ENCODE results near the gene SLC4A8. TPM values are rescaled to one million over a fixed set of nuclear protein-coding genes. Genes with fewer than 3 reads are reported as not detected.
"Not testable (repeated sequence)": the region's sequence is repeated elsewhere in the genome, so short reads cannot be mapped to it uniquely, and the experiment has no call there.

The SLC4A8 gene
- total RNA-seq, 2 donors from 2014 or later, result 0.28 to 1.1 TPM

DNA sequence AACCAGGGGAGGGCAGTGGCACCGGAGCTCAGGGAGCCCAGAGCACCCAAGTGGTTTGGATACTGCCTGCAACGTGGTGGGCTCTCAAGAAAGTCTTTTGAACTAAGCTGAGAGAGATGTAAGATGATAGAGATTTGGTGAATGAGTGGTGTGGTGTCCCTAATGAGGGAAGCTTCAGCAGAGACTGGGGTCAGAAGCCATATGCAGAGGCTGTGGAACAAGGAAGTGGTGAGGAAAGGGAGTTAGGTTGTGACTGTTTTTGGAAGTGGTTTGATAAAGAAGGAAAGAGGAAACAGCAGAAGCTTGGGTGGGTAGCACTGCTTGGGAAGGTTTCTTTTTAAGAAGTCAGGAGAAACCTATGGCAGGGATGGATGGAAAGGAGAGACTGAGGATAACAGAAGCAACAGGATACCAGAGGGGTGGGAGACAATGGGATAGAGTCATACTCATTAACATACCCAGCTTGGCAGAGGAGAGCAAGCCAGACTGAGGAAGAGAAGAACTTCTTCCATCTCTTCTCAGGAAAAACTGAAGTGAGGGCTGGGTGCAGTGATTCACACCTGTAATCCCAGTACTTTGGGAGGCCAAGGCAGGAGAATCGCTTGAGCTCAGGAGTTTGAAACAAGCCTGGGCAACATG, 24.1 kb downstream of the SLC4A8 start:
- Histone ChIP-seq H3K27me3 (no peaks in the 10 kb centered on the region), H3K4me3 (no peak overlapping the region), H3K4me1 (no peaks in the 10 kb centered on the region), H3K9me3 (no peaks in the 10 kb centered on the region), H3K36me3 (no peaks in the 10 kb centered on the region), H3K27ac (no peak overlapping the region)
- no peak for DNase-seq (ENCODE audit: low spot score)
- TF ChIP-seq, protein P1, sequence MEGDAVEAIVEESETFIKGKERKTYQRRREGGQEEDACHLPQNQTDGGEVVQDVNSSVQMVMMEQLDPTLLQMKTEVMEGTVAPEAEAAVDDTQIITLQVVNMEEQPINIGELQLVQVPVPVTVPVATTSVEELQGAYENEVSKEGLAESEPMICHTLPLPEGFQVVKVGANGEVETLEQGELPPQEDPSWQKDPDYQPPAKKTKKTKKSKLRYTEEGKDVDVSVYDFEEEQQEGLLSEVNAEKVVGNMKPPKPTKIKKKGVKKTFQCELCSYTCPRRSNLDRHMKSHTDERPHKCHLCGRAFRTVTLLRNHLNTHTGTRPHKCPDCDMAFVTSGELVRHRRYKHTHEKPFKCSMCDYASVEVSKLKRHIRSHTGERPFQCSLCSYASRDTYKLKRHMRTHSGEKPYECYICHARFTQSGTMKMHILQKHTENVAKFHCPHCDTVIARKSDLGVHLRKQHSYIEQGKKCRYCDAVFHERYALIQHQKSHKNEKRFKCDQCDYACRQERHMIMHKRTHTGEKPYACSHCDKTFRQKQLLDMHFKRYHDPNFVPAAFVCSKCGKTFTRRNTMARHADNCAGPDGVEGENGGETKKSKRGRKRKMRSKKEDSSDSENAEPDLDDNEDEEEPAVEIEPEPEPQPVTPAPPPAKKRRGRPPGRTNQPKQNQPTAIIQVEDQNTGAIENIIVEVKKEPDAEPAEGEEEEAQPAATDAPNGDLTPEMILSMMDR (IDR thresholded peaks at IDR 0.05), result no peak

- H3K27ac ChIP-seq, result no peak overlapping the region
Measured at GRCh38 chr12:51449580-51450246, 25.1 kb downstream of the SLC4A8 start.

DNA sequence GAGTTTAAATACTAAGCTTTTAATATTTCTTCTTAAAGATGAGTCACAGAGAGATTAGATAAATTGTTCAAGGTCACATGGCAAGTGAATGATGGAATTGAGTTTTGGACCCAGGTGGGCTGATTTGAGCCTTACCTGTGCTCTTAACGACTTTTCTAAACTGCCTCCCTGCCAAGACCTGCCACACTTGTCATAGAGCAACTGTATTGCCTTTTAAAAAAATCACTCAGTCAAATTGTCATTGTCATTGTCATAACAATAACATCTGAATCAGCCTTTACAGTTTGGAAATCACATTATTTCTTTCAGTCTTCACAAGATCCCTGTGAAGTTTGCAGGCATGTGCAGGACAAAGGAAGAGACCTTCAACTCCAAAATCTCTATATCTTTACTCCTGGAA, 25.7 kb downstream of the SLC4A8 start:
- no peak for DNase-seq (ENCODE audit: low spot score)
- TF ChIP-seq, protein P1 (IDR thresholded peaks at IDR 0.05), result no peak

More at GRCh38 chr12:51449580-51450246, 25.1 kb downstream of the SLC4A8 start:
- Histone ChIP-seq H3K4me3 (no peak overlapping the region), H3K9me3 (no peaks in the 10 kb centered on the region), H3K36me3 (no peaks in the 10 kb centered on the region), H3K4me1 (no peaks in the 10 kb centered on the region), H3K27me3 (no peaks in the 10 kb centered on the region)
- DNase-seq (ENCODE audit: low spot score), result no peak
- TF ChIP-seq, protein P1 (IDR thresholded peaks at IDR 0.05), result no peak

GRCh38 chr12:51450806-51451205, 26.2 kb downstream of the SLC4A8 start:
- no peak for DNase-seq (ENCODE audit: low spot score)

More for the DNA sequence above, 25.7 kb downstream of the SLC4A8 start:
- Histone ChIP-seq H3K4me3 (no peak overlapping the region), H3K9me3 (no peaks in the 10 kb centered on the region), H3K27ac (no peak overlapping the region), H3K4me1 (no peaks in the 10 kb centered on the region), H3K27me3 (no peaks in the 10 kb centered on the region), H3K36me3 (no peaks in the 10 kb centered on the region)

GRCh38 chr12:51454016-51454415, 29.4 kb downstream of the SLC4A8 start:
- not testable (repeated sequence) for H3K36me3 ChIP-seq; H3K4me3 ChIP-seq; H3K4me1 ChIP-seq; DNase-seq (ENCODE audit: low spot score); H3K27ac ChIP-seq; H3K27me3 ChIP-seq; H3K9me3 ChIP-seq

More at GRCh38 chr12:51450806-51451205, 26.2 kb downstream of the SLC4A8 start:
- no peaks in the 10 kb centered on the region for H3K36me3 ChIP-seq
- H3K4me3 ChIP-seq, result no peak overlapping the region
- H3K4me1 ChIP-seq, result no peaks in the 10 kb centered on the region
- no peak overlapping the region for H3K27ac ChIP-seq
- no peaks in the 10 kb centered on the region for H3K9me3 ChIP-seq
- TF ChIP-seq, protein P1 (IDR thresholded peaks at IDR 0.05), result no peak
- H3K27me3 ChIP-seq, result no peaks in the 10 kb centered on the region

DNA sequence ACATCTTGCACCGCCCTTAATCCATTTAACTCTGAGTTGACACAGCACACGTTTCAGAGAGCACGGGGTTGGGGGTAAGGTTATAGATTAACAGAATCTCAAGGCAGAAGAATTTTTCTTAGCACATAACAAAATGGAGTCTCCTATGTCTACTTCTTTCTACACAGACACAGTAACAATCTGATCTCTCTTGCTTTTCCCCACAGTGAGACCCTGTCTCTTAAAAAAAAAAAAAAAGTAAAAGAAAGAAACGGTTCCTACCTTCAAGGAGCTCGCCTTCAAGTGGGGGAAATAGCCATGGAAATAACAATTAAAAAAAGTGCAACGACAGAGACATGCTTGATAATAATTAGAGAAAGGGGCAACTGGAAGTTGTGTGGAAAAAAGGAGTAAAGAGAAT, 30.4 kb downstream of the SLC4A8 start:
- H3K36me3 ChIP-seq; H3K4me1 ChIP-seq; H3K4me3 ChIP-seq; H3K9me3 ChIP-seq; DNase-seq (ENCODE audit: low spot score); H3K27me3 ChIP-seq; H3K27ac ChIP-seq: not testable (repeated sequence)

Measured in right atrium auricular region (tissue), 2 donors.